K562 (cell line): Measurements from ENCODE around the gene OR2L5. TPM values are rescaled to one million over a fixed set of nuclear protein-coding genes. Genes with fewer than 3 reads are reported as not detected.

Experiments
- ATAC-seq: fragments of 200-7000 bp; cut with Tn5 transposase; 3 replicates; pipeline ENCODE4 v1.9.1; 2020; ENCODE audit warnings: moderate library complexity
- BruUV-seq: library from RNA; stranded (reverse); fragments of 400-500 nt; replicated peaks from 2 replicates; lab custom pipeline; 2021; lab: Mats Ljungman, UMichigan
- CTCF ChIA-PET: fragments of 300-600 bp; formaldehyde crosslinking; extraction: SDS; loops from one replicate; lab custom pipeline; 2021; ENCODE audit warnings: low intra/inter-chr PET ratio; lab: Yijun Ruan, JAX
- POLR2A ChIA-PET: fragments of 300-600, 350-650 bp; sonication (Branson Sonifier 250); formaldehyde crosslinking; extraction: SDS; loops from one replicate; lab custom pipeline; 2021; ENCODE audit warnings: antibody characterized with exemption, inconsistent platforms; lab: Yijun Ruan, JAX
- DNase-seq, 4 experiments: peaks; one replicate each; pipeline versions ENCODE4 v3.0.0 to v3.0.0-alpha.2; 2011 to 2018; ENCODE audit warnings: low spot score in 3 of 4, mixed read lengths in 3 of 4; ENCODE audit errors: extremely low read depth in 1 of 4
- FAIRE-seq: peaks from 2 replicates; lab custom pipeline; 2011; peaks lifted over from hg19 to GRCh38; lab: Jason Lieb, UNC
- H2AFZ ChIP-seq: 2 replicates; pipeline ENCODE4 v1.6.0; 2011; ENCODE audit warnings: low read depth, low read length, control low read depth, inconsistent platforms
- H3K27ac ChIP-seq: fragments of 200-600 bp; 3 replicates; pipeline ENCODE4 v1.8.0; 2011; ENCODE audit warnings: low read depth, mild to moderate bottlenecking, control low read depth, inconsistent platforms, low read length, moderate library complexity, mixed read lengths; ENCODE audit errors: extremely low read depth
- H3K27me3 ChIP-seq, 2 experiments: fragments of 300-600 bp in 1 of 2; 2 replicates in 1 of 2; 3 replicates in 1 of 2; pipeline versions ENCODE4 v1.6.0 to v1.8.0; 2011; ENCODE audit warnings: inconsistent platforms in 2 of 2, low read length in 2 of 2, mild to moderate bottlenecking in 1 of 2, mixed read lengths in 1 of 2, moderate library complexity in 1 of 2; ENCODE audit not compliant: control insufficient read depth in 2 of 2, insufficient read depth in 2 of 2
- H3K36me3 ChIP-seq: fragments of 300-600 bp; 3 replicates; pipeline ENCODE4 v1.8.0; 2011; ENCODE audit warnings: mild to moderate bottlenecking, low read length, inconsistent platforms; ENCODE audit not compliant: control insufficient read depth, insufficient read depth
- H3K4me1 ChIP-seq, 2 experiments: fragments of 200-600 bp in 1 of 2; replicated peaks in 1 of 2; 2 replicates in 1 of 2; 3 replicates in 1 of 2; pipeline versions ENCODE4 v1.5.1 to v1.8.0; 2011; ENCODE audit warnings: inconsistent platforms in 2 of 2, low read length in 2 of 2, mild to moderate bottlenecking in 1 of 2, mixed read lengths in 1 of 2, moderate library complexity in 1 of 2; ENCODE audit not compliant: control insufficient read depth in 2 of 2, insufficient read depth in 2 of 2
- H3K4me2 ChIP-seq: 2 replicates; pipeline ENCODE4 v1.6.1; 2011; ENCODE audit warnings: low read length, control low read depth, inconsistent platforms, mixed read lengths; ENCODE audit not compliant: insufficient read depth
- H3K4me3 ChIP-seq: fragments of 200-600 bp; sonication (generic), shearing (Covaris generic); 2 replicates; pipeline ENCODE4 v1.5.1; 2016; ENCODE audit warnings: control low read depth, inconsistent platforms
- H3K79me2 ChIP-seq: fragments of 200-600 bp; 3 replicates; pipeline ENCODE4 v1.8.0; 2011; ENCODE audit warnings: low read length, inconsistent platforms; ENCODE audit not compliant: control insufficient read depth, insufficient read depth
- H3K9ac ChIP-seq, 2 experiments: 2 replicates each; pipeline versions ENCODE4 v1.6.0 to v1.6.1; 2011; ENCODE audit warnings: low read depth in 2 of 2, low read length in 2 of 2, control low read depth in 1 of 2, inconsistent platforms in 1 of 2, mild to moderate bottlenecking in 1 of 2, mixed read lengths in 1 of 2; ENCODE audit not compliant: insufficient read depth in 1 of 2
- H3K9me1 ChIP-seq: one replicate; pipeline ENCODE4 v1.6.0; 2011; ENCODE audit warnings: inconsistent platforms, mild to moderate bottlenecking, low read length, moderate library complexity; ENCODE audit not compliant: control insufficient read depth, insufficient read depth
- H3K9me3 ChIP-seq: replicated peaks from 2 replicates; pipeline ENCODE4 v1.5.1; 2011; ENCODE audit warnings: low read depth, low read length, inconsistent platforms; ENCODE audit not compliant: control insufficient read depth, insufficient read depth
- H4K20me1 ChIP-seq: replicated peaks from 2 replicates; pipeline ENCODE4 v1.6.1; 2011; ENCODE audit warnings: low read length, inconsistent platforms, mixed read lengths; ENCODE audit not compliant: control insufficient read depth, insufficient read depth
- HLTF ChIP-seq: fragments of 450-650 bp; IDR thresholded peaks from 2 replicates; pipeline ENCODE4 v1.6.1; 2016
- HMGXB4 ChIP-seq: sonication (generic); formaldehyde crosslinking; IDR thresholded peaks from 2 replicates; pipeline ENCODE4 v1.8.1; 2023; ENCODE audit warnings: mild to moderate bottlenecking, missing genetic modification reagents
- LCOR ChIP-seq: sonication (generic); formaldehyde crosslinking; IDR thresholded peaks from 2 replicates; pipeline ENCODE4 v1.8.0; 2022; ENCODE audit warnings: mild to moderate bottlenecking, missing genetic modification reagents
- ZBTB7A ChIP-seq: IDR thresholded peaks from 2 replicates; pipeline ENCODE4 v1.6.1; 2011; ENCODE audit warnings: low read depth, mild to moderate bottlenecking, low read length, moderate library complexity, borderline replicate concordance; ENCODE audit not compliant: control insufficient read depth
- ZFX ChIP-seq: sonication (generic); formaldehyde crosslinking; IDR thresholded peaks from 2 replicates; pipeline ENCODE4 v1.8.0; 2022; ENCODE audit warnings: mild to moderate bottlenecking, missing genetic modification reagents, moderate library complexity
- WGBS: fragments of 100-300 bp; shearing (Covaris generic); methylation state at CpG from one replicate; pipeline ENCODE4 v1.1.6; 2016; ENCODE audit warnings: low coverage, mixed read lengths; ENCODE audit not compliant: insufficient coverage; ENCODE audit errors: missing lambda C conversion rate; 5-methylcytosine and 5-hydroxymethylcytosine counted together
- in situ Hi-C: fragments of 300-500 bp; cut with MboI; formaldehyde crosslinking; loops from 4 replicates; pipeline ENCODE4 v1.15.0; 2018; ENCODE audit warnings: inconsistent platforms, mixed read lengths
- intact Hi-C: fragments of 100-400 bp; cut with micrococcal nuclease; formaldehyde crosslinking; loops from 2 replicates; pipeline ENCODE4 v1.14.2; 2022
- polyA plus RNA-seq, 8 experiments: library from polyadenylated mRNA; depleted of rRNA in 4 of 8; stranded (reverse) in 5 of 8; unstranded in 3 of 8; fragments of >200 nt; fragmentation: Nextera tagmentation in 2 of 8; fragmentation: Illumina TruSeq in 1 of 8; extraction: Ambion mirVana in 2 of 8; extraction: Trizol in 1 of 8; gene quantifications; 2 replicates each; pipeline versions ENCODE4 v1.2.1 to v1.2.3, GENCODE V29; 2011 to 2014; ENCODE audit warnings: inconsistent platforms in 1 of 8, missing spikeins in 1 of 8
- total RNA-seq, 7 experiments: library from RNA; depleted of rRNA in 6 of 7; stranded (reverse); fragments of >200 nt in 6 of 7; fragmentation: Illumina TruSeq in 2 of 7; extraction: Trizol in 2 of 7; gene quantifications; 2 replicates each; pipeline versions ENCODE4 v1.2.1 to v1.2.3, GENCODE V29; 2011 to 2021; ENCODE audit warnings: low replicate concordance in 1 of 7
- TF ChIP-seq, protein P1 (sequence below): fragments of 250-450 bp; sonication (Bioruptor Pico); IDR thresholded peaks from 2 replicates; pipeline ENCODE4 v1.4.0; 2020; ENCODE audit warnings: mild to moderate bottlenecking, moderate library complexity

OR2L5 gene
- total and polyA plus RNA-seq, 9 of the 15 experiments (the other 6 are each of a cell fraction or from before 2014, with no cell fraction given), result 0.03 TPM; not detected in 8

DNA sequence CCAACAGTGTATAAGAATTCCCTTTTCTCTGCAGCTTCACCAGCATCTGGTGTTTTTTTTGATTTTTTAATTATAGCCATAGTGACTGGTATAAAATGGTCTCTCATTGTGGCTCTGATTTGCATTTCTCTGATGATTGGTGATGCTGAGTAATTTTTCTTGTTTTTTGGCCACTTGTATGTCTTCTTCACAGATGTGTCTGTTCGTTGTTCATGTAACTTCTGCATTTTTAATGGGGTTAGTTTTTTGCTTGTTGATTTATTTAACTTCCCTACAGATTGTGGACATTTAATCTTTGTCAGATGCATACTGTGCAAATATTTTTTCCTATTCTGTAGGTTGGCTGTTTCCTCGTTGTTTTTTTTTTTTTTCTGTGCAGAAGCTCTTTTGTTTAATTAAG lies 20.5 kb upstream of the OR2L5 start:
- intact Hi-C loops, result no loop called here
- H3K4me1 ChIP-seq, result no peaks in the 10 kb centered on the region
- no peak overlapping the region for H3K4me2 ChIP-seq
- TF ChIP-seq ZBTB7A (no peak), HMGXB4 (CRISPR knock-in tag) (no peak), LCOR (no peak), HLTF (no peak), ZFX (CRISPR knock-in tag) (no peak)
- TF ChIP-seq, protein P1, sequence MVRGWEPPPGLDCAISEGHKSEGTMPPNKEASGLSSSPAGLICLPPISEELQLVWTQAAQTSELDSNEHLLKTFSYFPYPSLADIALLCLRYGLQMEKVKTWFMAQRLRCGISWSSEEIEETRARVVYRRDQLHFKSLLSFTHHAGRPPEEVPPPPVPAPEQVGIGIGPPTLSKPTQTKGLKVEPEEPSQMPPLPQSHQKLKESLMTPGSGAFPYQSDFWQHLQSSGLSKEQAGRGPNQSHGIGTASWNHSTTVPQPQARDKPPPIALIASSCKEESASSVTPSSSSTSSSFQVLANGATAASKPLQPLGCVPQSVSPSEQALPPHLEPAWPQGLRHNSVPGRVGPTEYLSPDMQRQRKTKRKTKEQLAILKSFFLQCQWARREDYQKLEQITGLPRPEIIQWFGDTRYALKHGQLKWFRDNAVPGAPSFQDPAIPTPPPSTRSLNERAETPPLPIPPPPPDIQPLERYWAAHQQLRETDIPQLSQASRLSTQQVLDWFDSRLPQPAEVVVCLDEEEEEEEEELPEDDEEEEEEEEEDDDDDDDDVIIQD (CRISPR knock-in tag), result no peak
- TF ChIP-seq, all 486 proteins: peak for 0
- ChIA-PET POLR2A (no interaction called here), CTCF (no interaction called here)
- Histone ChIP-seq H3K9me1 (no peaks in the 10 kb centered on the region), H2AFZ (no peak overlapping the region), H3K9me3 (no peaks in the 10 kb centered on the region; the same call in 1 of the 2 replicates), H3K9ac (no peak overlapping the region), H3K36me3 (no peaks in the 10 kb centered on the region), H4K20me1 (no peaks in the 10 kb centered on the region), H3K27me3 (no peaks in the 10 kb centered on the region), H3K27ac (no peak overlapping the region), H3K4me3 (no peak overlapping the region), H3K79me2 (no peaks in the 10 kb centered on the region)
- BruUV-seq, result no TSS peak
- in situ Hi-C loops, result no loop called here
- ATAC-seq (no peak), FAIRE-seq (no peak), DNase-seq (no peak)
- WGBS, result 0% methylated on average over 2 of the region's 2 CpGs
